GM12878 (cell line): Measurements from ENCODE around the gene BBS4. TPM values are rescaled to one million over a fixed set of nuclear protein-coding genes. Genes with fewer than 3 reads are reported as not detected.
A peak's percentile ranks its signal among the peaks of the same experiment; 100 is the strongest.

ENCODE experiments used
- BHLHE40 ChIP-seq, 2 experiments: fragments of 450-650 bp in 1 of 2; IDR thresholded peaks; 2 replicates each; pipeline ENCODE4 v1.6.1; 2011 to 2017; ENCODE audit warnings: low read depth in 2 of 2, borderline replicate concordance in 1 of 2, improper control_type of control experiment in 1 of 2, low read length in 1 of 2, mild to moderate bottlenecking in 1 of 2
- BRCA1 ChIP-seq: IDR thresholded peaks from 2 replicates; pipeline ENCODE4 v1.6.1; 2011; ENCODE audit warnings: low read depth, low read length, improper control_type of control experiment
- CBX3 ChIP-seq: fragments of 200-600 bp; sonication (generic); IDR thresholded peaks from 2 replicates; pipeline ENCODE4 v1.6.1; 2016; ENCODE audit warnings: low read depth, borderline replicate concordance
- CREM ChIP-seq: IDR thresholded peaks from 2 replicates; pipeline ENCODE4 v1.6.1; 2014; ENCODE audit warnings: antibody characterized with exemption, low read depth
- ETV6 ChIP-seq, 2 experiments: fragments of 450-650 bp in 1 of 2; IDR thresholded peaks in 1 of 2; conservative IDR thresholded peaks in 1 of 2; 2 replicates each; pipeline ENCODE4 v1.6.1; 2014; ENCODE audit warnings: antibody characterized with exemption in 1 of 2, borderline replicate concordance in 1 of 2, low read depth in 1 of 2, mild to moderate bottlenecking in 1 of 2, moderate library complexity in 1 of 2
- MYC ChIP-seq: IDR thresholded peaks from 2 replicates; pipeline ENCODE4 v1.6.1; 2011; ENCODE audit warnings: mild to moderate bottlenecking, low read length, moderate library complexity, inconsistent platforms; ENCODE audit not compliant: insufficient read depth, insufficient replicate concordance, insufficient read length, severe bottlenecking
- RBBP5 ChIP-seq: fragments of 200-600 bp; sonication (generic); conservative IDR thresholded peaks from 2 replicates; pipeline ENCODE4 v1.6.1; 2016
- STAT1 ChIP-seq: fragments of 450-650 bp; conservative IDR thresholded peaks from 2 replicates; pipeline ENCODE4 v1.6.1; 2014; ENCODE audit warnings: antibody characterized with exemption, mild to moderate bottlenecking
- TCF7 ChIP-seq: IDR thresholded peaks from 2 replicates; pipeline ENCODE4 v1.6.1; 2014; ENCODE audit warnings: antibody characterized with exemption, borderline replicate concordance
- ZBED1 ChIP-seq: IDR thresholded peaks from 2 replicates; pipeline ENCODE4 v1.6.1; 2016; ENCODE audit warnings: borderline replicate concordance
- ZNF622 ChIP-seq: fragments of 450-650 bp; IDR thresholded peaks from 2 replicates; pipeline ENCODE4 v1.6.1; 2017; ENCODE audit warnings: mild to moderate bottlenecking, inconsistent platforms
- polyA plus RNA-seq, 11 experiments: library from polyadenylated mRNA; depleted of rRNA in 4 of 11; unstranded in 6 of 11; stranded (reverse) in 5 of 11; fragments of >200 nt; fragmentation: Nextera tagmentation in 4 of 11; fragmentation: Illumina TruSeq in 1 of 11; extraction: Ambion mirVana in 4 of 11; extraction: Trizol in 1 of 11; gene quantifications; 1 replicate in 1 of 11; 2 replicates in 10 of 11; pipeline versions ENCODE4 v1.2.1 to v1.2.3, GENCODE V29; 2011 to 2016; ENCODE audit warnings: inconsistent platforms in 2 of 11, missing spikeins in 2 of 11, low read depth in 1 of 11
- total RNA-seq, 4 experiments: library from RNA; depleted of rRNA in 3 of 4; stranded (reverse); fragments of >200 nt in 3 of 4; fragmentation: Illumina TruSeq in 1 of 4; extraction: Trizol in 1 of 4; gene quantifications; 2 replicates each; pipeline versions ENCODE4 v1.2.1 to v1.2.3, GENCODE V29; 2013 to 2021
- TF ChIP-seq, protein P1 (sequence below): fragments of 450-650 bp; IDR thresholded peaks from 2 replicates; pipeline ENCODE4 v1.6.1; 2017; ENCODE audit warnings: mild to moderate bottlenecking, moderate library complexity
- TF ChIP-seq, protein P2 (sequence below): fragments of 450-650 bp; IDR thresholded peaks from 2 replicates; pipeline ENCODE4 v1.6.1; 2014; ENCODE audit warnings: mild to moderate bottlenecking
- TF ChIP-seq, protein P3 (sequence below): IDR thresholded peaks from 2 replicates; pipeline ENCODE4 v1.6.1; 2011; ENCODE audit warnings: borderline replicate concordance, low read depth, mild to moderate bottlenecking, moderate library complexity, mixed read lengths, low read length; ENCODE audit not compliant: insufficient read depth; ENCODE audit errors: extremely low read length
- TF ChIP-seq, protein P4 (sequence below): IDR thresholded peaks from 2 replicates; pipeline ENCODE4 v1.6.1; 2012; ENCODE audit warnings: improper control_type of control experiment, low read depth, low read length; ENCODE audit not compliant: insufficient replicate concordance
- TF ChIP-seq, protein P5 (sequence below): IDR thresholded peaks from 2 replicates; pipeline ENCODE4 v1.6.1; 2011; ENCODE audit warnings: low read depth, mild to moderate bottlenecking, low read length, moderate library complexity, borderline replicate concordance; ENCODE audit errors: extremely low read depth

The BBS4 gene
- total and polyA plus RNA-seq, 10 of the 15 experiments (the other 5 are each of a cell fraction or from before 2014, with no cell fraction given), result 7.2 to 22.1 (median 9.9) TPM

DNA sequence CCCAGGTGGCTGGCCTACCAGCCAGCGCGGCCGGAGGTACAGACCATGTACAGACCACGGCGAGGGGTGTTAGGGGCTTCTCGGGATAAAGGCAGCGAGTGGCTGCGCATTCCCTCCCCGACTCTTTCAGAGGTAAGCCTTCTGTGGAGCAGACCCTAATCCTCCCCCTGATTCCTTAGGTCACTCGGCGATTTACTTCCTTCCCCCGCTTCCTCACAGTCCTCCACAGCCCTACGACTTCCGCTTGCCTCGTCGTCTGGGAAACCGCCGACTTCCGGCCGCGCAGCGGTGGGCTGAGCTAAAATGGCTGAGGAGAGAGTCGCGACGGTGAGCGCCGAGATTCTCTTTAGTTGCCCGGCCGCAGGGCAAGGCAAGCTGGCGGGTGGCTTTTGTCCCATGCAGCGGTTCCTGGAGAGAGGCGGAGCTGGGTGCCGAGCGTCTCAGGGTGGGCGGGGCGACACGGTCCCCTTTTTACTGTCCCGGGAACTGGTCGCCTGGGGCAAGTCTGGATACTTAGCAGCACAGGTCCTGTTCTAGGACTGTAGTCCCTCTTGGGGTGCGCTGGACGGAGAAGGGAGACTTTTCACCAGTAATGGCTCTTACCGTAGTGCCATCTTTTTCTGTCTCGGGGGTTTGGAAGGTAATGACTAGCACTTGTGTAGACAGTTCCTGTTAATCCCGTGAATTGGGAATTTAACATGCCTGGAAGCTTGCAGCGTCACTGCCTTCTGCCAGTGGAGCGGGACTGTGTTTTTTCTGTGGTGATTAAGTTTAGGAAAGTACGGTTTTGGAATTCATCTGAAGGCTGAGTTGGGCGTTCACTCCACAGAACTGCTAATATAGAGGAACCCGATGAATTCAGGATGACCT lies at the start of gene BBS4, which contains the start of gene HIGD2B (continued):
- peak in 1 of 2 experiments; percentile 90; a peak in 2 of 4 replicates for TF ChIP-seq ETV6 (conservative IDR thresholded peaks at IDR 0.05 in 1 of 2, IDR thresholded peaks at IDR 0.05 in 1 of 2; ENCODE audit: borderline replicate concordance in 1 of 2, low read depth in 1 of 2)
- no peak for TF ChIP-seq MYC
- TF ChIP-seq, protein P1, sequence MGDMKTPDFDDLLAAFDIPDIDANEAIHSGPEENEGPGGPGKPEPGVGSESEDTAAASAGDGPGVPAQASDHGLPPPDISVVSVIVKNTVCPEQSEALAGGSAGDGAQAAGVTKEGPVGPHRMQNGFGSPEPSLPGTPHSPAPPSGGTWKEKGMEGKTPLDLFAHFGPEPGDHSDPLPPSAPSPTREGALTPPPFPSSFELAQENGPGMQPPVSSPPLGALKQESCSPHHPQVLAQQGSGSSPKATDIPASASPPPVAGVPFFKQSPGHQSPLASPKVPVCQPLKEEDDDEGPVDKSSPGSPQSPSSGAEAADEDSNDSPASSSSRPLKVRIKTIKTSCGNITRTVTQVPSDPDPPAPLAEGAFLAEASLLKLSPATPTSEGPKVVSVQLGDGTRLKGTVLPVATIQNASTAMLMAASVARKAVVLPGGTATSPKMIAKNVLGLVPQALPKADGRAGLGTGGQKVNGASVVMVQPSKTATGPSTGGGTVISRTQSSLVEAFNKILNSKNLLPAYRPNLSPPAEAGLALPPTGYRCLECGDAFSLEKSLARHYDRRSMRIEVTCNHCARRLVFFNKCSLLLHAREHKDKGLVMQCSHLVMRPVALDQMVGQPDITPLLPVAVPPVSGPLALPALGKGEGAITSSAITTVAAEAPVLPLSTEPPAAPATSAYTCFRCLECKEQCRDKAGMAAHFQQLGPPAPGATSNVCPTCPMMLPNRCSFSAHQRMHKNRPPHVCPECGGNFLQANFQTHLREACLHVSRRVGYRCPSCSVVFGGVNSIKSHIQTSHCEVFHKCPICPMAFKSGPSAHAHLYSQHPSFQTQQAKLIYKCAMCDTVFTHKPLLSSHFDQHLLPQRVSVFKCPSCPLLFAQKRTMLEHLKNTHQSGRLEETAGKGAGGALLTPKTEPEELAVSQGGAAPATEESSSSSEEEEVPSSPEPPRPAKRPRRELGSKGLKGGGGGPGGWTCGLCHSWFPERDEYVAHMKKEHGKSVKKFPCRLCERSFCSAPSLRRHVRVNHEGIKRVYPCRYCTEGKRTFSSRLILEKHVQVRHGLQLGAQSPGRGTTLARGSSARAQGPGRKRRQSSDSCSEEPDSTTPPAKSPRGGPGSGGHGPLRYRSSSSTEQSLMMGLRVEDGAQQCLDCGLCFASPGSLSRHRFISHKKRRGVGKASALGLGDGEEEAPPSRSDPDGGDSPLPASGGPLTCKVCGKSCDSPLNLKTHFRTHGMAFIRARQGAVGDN, result peak; percentile 70; the same call in 1 of the 2 replicates
- TF ChIP-seq, protein P2, sequence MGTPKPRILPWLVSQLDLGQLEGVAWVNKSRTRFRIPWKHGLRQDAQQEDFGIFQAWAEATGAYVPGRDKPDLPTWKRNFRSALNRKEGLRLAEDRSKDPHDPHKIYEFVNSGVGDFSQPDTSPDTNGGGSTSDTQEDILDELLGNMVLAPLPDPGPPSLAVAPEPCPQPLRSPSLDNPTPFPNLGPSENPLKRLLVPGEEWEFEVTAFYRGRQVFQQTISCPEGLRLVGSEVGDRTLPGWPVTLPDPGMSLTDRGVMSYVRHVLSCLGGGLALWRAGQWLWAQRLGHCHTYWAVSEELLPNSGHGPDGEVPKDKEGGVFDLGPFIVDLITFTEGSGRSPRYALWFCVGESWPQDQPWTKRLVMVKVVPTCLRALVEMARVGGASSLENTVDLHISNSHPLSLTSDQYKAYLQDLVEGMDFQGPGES, result no peak
- TF ChIP-seq STAT1, result no peak
- peak; percentile 69; the same call in 1 of the 2 replicates for TF ChIP-seq CREM
- TF ChIP-seq BRCA1, result no peak
- TF ChIP-seq ZNF622, result no peak
- TF ChIP-seq, protein P3, sequence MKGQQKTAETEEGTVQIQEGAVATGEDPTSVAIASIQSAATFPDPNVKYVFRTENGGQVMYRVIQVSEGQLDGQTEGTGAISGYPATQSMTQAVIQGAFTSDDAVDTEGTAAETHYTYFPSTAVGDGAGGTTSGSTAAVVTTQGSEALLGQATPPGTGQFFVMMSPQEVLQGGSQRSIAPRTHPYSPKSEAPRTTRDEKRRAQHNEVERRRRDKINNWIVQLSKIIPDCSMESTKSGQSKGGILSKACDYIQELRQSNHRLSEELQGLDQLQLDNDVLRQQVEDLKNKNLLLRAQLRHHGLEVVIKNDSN, result no peak
- peak; percentile 42; the same call in 1 of the 2 replicates for TF ChIP-seq ZBED1
- TF ChIP-seq BHLHE40 (IDR thresholded peaks at IDR 0.05; ENCODE audit: borderline replicate concordance in 1 of 2, low read depth in 2 of 2, low read length in 1 of 2), result peak; percentile 38 to 78; a peak in 3 of 4 replicates
- TF ChIP-seq, protein P4, sequence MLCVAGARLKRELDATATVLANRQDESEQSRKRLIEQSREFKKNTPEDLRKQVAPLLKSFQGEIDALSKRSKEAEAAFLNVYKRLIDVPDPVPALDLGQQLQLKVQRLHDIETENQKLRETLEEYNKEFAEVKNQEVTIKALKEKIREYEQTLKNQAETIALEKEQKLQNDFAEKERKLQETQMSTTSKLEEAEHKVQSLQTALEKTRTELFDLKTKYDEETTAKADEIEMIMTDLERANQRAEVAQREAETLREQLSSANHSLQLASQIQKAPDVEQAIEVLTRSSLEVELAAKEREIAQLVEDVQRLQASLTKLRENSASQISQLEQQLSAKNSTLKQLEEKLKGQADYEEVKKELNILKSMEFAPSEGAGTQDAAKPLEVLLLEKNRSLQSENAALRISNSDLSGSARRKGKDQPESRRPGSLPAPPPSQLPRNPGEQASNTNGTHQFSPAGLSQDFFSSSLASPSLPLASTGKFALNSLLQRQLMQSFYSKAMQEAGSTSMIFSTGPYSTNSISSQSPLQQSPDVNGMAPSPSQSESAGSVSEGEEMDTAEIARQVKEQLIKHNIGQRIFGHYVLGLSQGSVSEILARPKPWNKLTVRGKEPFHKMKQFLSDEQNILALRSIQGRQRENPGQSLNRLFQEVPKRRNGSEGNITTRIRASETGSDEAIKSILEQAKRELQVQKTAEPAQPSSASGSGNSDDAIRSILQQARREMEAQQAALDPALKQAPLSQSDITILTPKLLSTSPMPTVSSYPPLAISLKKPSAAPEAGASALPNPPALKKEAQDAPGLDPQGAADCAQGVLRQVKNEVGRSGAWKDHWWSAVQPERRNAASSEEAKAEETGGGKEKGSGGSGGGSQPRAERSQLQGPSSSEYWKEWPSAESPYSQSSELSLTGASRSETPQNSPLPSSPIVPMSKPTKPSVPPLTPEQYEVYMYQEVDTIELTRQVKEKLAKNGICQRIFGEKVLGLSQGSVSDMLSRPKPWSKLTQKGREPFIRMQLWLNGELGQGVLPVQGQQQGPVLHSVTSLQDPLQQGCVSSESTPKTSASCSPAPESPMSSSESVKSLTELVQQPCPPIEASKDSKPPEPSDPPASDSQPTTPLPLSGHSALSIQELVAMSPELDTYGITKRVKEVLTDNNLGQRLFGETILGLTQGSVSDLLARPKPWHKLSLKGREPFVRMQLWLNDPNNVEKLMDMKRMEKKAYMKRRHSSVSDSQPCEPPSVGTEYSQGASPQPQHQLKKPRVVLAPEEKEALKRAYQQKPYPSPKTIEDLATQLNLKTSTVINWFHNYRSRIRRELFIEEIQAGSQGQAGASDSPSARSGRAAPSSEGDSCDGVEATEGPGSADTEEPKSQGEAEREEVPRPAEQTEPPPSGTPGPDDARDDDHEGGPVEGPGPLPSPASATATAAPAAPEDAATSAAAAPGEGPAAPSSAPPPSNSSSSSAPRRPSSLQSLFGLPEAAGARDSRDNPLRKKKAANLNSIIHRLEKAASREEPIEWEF, result no peak
- no peak for TF ChIP-seq RBBP5
- TF ChIP-seq, protein P5, sequence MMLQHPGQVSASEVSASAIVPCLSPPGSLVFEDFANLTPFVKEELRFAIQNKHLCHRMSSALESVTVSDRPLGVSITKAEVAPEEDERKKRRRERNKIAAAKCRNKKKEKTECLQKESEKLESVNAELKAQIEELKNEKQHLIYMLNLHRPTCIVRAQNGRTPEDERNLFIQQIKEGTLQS, result no peak
- TF ChIP-seq CBX3, result no peak
- TF ChIP-seq TCF7, result no peak
